HEK293 (cell line): ENCODE data around the gene COX6A2.
A peak's percentile ranks its signal among the peaks of the same experiment; 100 is the strongest.

Experiments
- CTCF ChIA-PET: fragments of 350-600 bp; formaldehyde crosslinking; extraction: SDS; loops from one replicate; lab custom pipeline; 2021; ENCODE audit warnings: antibody characterized with exemption; lab: Yijun Ruan, JAX
- POLR2A ChIA-PET: fragments of 300-600 bp; formaldehyde crosslinking; extraction: SDS; loops from one replicate; lab custom pipeline; 2020; ENCODE audit warnings: antibody characterized with exemption, inconsistent platforms; lab: Yijun Ruan, JAX
- H3K27ac ChIP-seq: fragments of 200-500 bp; sonication (Bioruptor generic); 2 replicates; pipeline ENCODE4 v1.5.1; 2014; ENCODE audit warnings: low read depth, low read length, control low read depth, inconsistent platforms; ENCODE audit errors: extremely low read depth
- H3K36me3 ChIP-seq, 2 experiments: fragments of 200-500 bp in 1 of 2; sonication (Bioruptor generic) in 1 of 2; 1 replicate in 1 of 2; 2 replicates in 1 of 2; pipeline ENCODE4 v1.5.1; 2014 to 2017; ENCODE audit warnings: inconsistent platforms in 2 of 2, low read length in 2 of 2; ENCODE audit not compliant: control insufficient read depth in 2 of 2, insufficient read depth in 1 of 2
- H3K4me1 ChIP-seq: fragments of 200-500 bp; sonication (Bioruptor generic); 2 replicates; pipeline ENCODE4 v1.5.1; 2014; ENCODE audit warnings: mild to moderate bottlenecking, low read length, inconsistent platforms; ENCODE audit not compliant: control insufficient read depth, insufficient read depth
- H3K4me3 ChIP-seq: 2 replicates; pipeline ENCODE4 v1.5.1; 2011; ENCODE audit warnings: low read depth, mild to moderate bottlenecking, control low read depth, low read length, moderate library complexity
- H3K9me3 ChIP-seq: fragments of 200-500 bp; sonication (Bioruptor generic); 2 replicates; pipeline ENCODE4 v1.5.1; 2014; ENCODE audit warnings: low read depth, low read length, inconsistent platforms; ENCODE audit not compliant: control insufficient read depth, insufficient read depth
- ATF2 ChIP-seq: fragments of 450-650 bp; formaldehyde crosslinking; IDR thresholded peaks from 2 replicates; pipeline ENCODE4 v1.5.1; 2016; ENCODE audit warnings: missing biosample characterization, missing genetic modification characterization, low read depth
- EGR2 ChIP-seq: fragments of 450-650 bp; formaldehyde crosslinking; IDR thresholded peaks from 2 replicates; pipeline ENCODE4 v1.5.1; 2016; ENCODE audit warnings: low read depth, missing biosample characterization, missing genetic modification characterization
- GLIS1 ChIP-seq: fragments of 450-650 bp; formaldehyde crosslinking; IDR thresholded peaks from 2 replicates; pipeline ENCODE4 v1.5.1; 2016; ENCODE audit warnings: missing biosample characterization, missing genetic modification characterization
- IKZF3 ChIP-seq: fragments of 450-650 bp; IDR thresholded peaks from 2 replicates; pipeline ENCODE4 v1.5.0; 2018; ENCODE audit warnings: missing biosample characterization, mild to moderate bottlenecking, missing genetic modification characterization, moderate library complexity
- KLF1 ChIP-seq: fragments of 450-650 bp; formaldehyde crosslinking; IDR thresholded peaks from 2 replicates; pipeline ENCODE4 v1.5.1; 2016; ENCODE audit warnings: missing biosample characterization, missing genetic modification characterization
- MEIS1 ChIP-seq: sonication (generic); formaldehyde crosslinking; IDR thresholded peaks from 2 replicates; pipeline ENCODE4 v1.8.1; 2022; ENCODE audit warnings: missing genetic modification reagents, mild to moderate bottlenecking, borderline replicate concordance
- MZF1 ChIP-seq: fragments of 450-650 bp; formaldehyde crosslinking; IDR thresholded peaks from 2 replicates; pipeline ENCODE4 v1.5.1; 2017; ENCODE audit warnings: missing biosample characterization, missing genetic modification characterization, borderline replicate concordance
- OSR2 ChIP-seq: fragments of 450-650 bp; formaldehyde crosslinking; IDR thresholded peaks from 2 replicates; pipeline ENCODE4 v1.5.1; 2016; ENCODE audit warnings: missing biosample characterization, missing genetic modification characterization
- PBX3 ChIP-seq: sonication (generic); formaldehyde crosslinking; IDR thresholded peaks from 2 replicates; pipeline ENCODE4 v1.8.1; 2022; ENCODE audit warnings: mild to moderate bottlenecking, moderate library complexity, missing genetic modification reagents
- PRDM2 ChIP-seq: fragments of 450-650 bp; formaldehyde crosslinking; IDR thresholded peaks from 2 replicates; pipeline ENCODE4 v1.5.1; 2016; ENCODE audit warnings: missing biosample characterization, missing genetic modification characterization, borderline replicate concordance
- PRDM4 ChIP-seq: fragments of 450-650 bp; formaldehyde crosslinking; IDR thresholded peaks from 2 replicates; pipeline ENCODE4 v1.5.1; 2017; ENCODE audit warnings: missing biosample characterization, missing genetic modification characterization
- TSHZ1 ChIP-seq: fragments of 450-650 bp; formaldehyde crosslinking; IDR thresholded peaks from 2 replicates; pipeline ENCODE4 v1.5.1; 2016; ENCODE audit warnings: missing biosample characterization, missing genetic modification characterization, borderline replicate concordance
- ZBTB17 ChIP-seq: fragments of 450-650 bp; formaldehyde crosslinking; IDR thresholded peaks from 2 replicates; pipeline ENCODE4 v1.5.1; 2016; ENCODE audit warnings: missing biosample characterization, missing genetic modification characterization
- ZNF184 ChIP-seq: fragments of 450-650 bp; IDR thresholded peaks from 2 replicates; pipeline ENCODE4 v1.5.1; 2018; ENCODE audit warnings: missing biosample characterization, mild to moderate bottlenecking, missing genetic modification characterization
- ZNF473 ChIP-seq: fragments of 450-650 bp; formaldehyde crosslinking; IDR thresholded peaks from 2 replicates; pipeline ENCODE4 v1.5.1; 2017; ENCODE audit warnings: missing biosample characterization, missing genetic modification characterization
- ZNF561 ChIP-seq: fragments of 450-650 bp; IDR thresholded peaks from 2 replicates; pipeline ENCODE4 v1.5.1; 2018; ENCODE audit warnings: missing biosample characterization, missing genetic modification characterization, borderline replicate concordance
- ZNF571 ChIP-seq: fragments of 450-650 bp; formaldehyde crosslinking; IDR thresholded peaks from 2 replicates; pipeline ENCODE4 v1.5.0; 2017; ENCODE audit warnings: missing biosample characterization, missing genetic modification characterization
- ZNF658 ChIP-seq: fragments of 450-650 bp; formaldehyde crosslinking; IDR thresholded peaks from 2 replicates; pipeline ENCODE4; 2016; ENCODE audit warnings: missing biosample characterization, missing genetic modification characterization
- ZSCAN23 ChIP-seq: fragments of 450-650 bp; formaldehyde crosslinking; IDR thresholded peaks from 2 replicates; pipeline ENCODE4 v1.5.1; 2016; ENCODE audit warnings: missing biosample characterization, missing genetic modification characterization
- ZSCAN30 ChIP-seq: fragments of 450-650 bp; IDR thresholded peaks from 2 replicates; pipeline ENCODE4 v1.5.1; 2018; ENCODE audit warnings: missing biosample characterization, mild to moderate bottlenecking, missing genetic modification characterization, moderate library complexity
- ZSCAN4 ChIP-seq: fragments of 450-650 bp; formaldehyde crosslinking; IDR thresholded peaks from 2 replicates; pipeline ENCODE4 v1.5.1; 2017; ENCODE audit warnings: missing biosample characterization, missing genetic modification characterization

The COX6A2 gene

GRCh38 chr16:31395647-31396046 is 32.5 kb downstream of the COX6A2 start (continued):
- TF ChIP-seq TSHZ1 (tag by site-specific recombination) (no peak), ZNF184 (tag by site-specific recombination) (no peak), ZSCAN30 (no peak)

GRCh38 chr16:31393056-31393455 is 35.1 kb downstream of the COX6A2 start, which contains the start of gene ITGAD:
ITGAD (plus strand) TSS chr16:31393335; CDS start chr16:31393361, 26 bp downstream.
- ChIA-PET CTCF (interaction anchor here (0.9 kb wide), 1 partner anchor 63 kb away, joined by 4 read pairs; no protein-coding TSS in a partner anchor), POLR2A (interaction anchor here (0.5 kb wide), 1 partner anchor 34 kb away, joined by 3 read pairs; no protein-coding TSS in a partner anchor)
- H3K4me3 ChIP-seq, result no peak within 1 kb of the TSS
- H3K36me3 ChIP-seq, result no peaks in the 10 kb centered on the region
- no peak within 1 kb of the TSS for H3K27ac ChIP-seq
- H3K4me1 ChIP-seq, result no peaks in the 10 kb centered on the region
- no peaks in the 10 kb centered on the region for H3K9me3 ChIP-seq
- TF ChIP-seq MEIS1 (CRISPR knock-in tag) (no peak), ZNF571 (tag by site-specific recombination) (no peak), ZSCAN4 (no peak), ATF2 (no peak), MZF1 (tag by site-specific recombination) (no peak), GLIS1 (tag by site-specific recombination) (peak; percentile 72), ZNF658 (tag by site-specific recombination) (no peak), ZNF561 (tag by site-specific recombination) (no peak), ZSCAN23 (tag by site-specific recombination) (no peak), KLF1 (peak; percentile 36; the same call in 1 of the 2 replicates), EGR2 (no peak), PRDM4 (no peak), ZNF473 (tag by site-specific recombination) (no peak), ZBTB17 (no peak), PBX3 (CRISPR knock-in tag) (no peak), OSR2 (tag by site-specific recombination) (peak; percentile 37; the same call in 1 of the 2 replicates), IKZF3 (no peak), PRDM2 (no peak)
